Hepatocyte (in vitro differentiated cells): Measurements from ENCODE around the gene EPHB1.

Source experiments
- CTCF ChIP-seq: fragments of 200-600 bp; sonication (generic); IDR thresholded peaks from 2 replicates; pipeline ENCODE4 v1.5.1; 2016; ENCODE audit warnings: antibody characterized with exemption, mild to moderate bottlenecking; ENCODE audit not compliant: poor library complexity
- EZH2 ChIP-seq: fragments of 200-600 bp; sonication (generic); IDR thresholded peaks from 2 replicates; pipeline ENCODE4 v1.6.1; 2016; ENCODE audit warnings: antibody characterized with exemption, mild to moderate bottlenecking, borderline replicate concordance

GRCh38 chr3:135155791-135156190 is 360.7 kb downstream of the EPHB1 start:
- TF ChIP-seq EZH2 (no peak), CTCF (no peak)
